Right renal cortex interstitium (tissue), 3 donors: ENCODE results near the gene CFDP1. TPM values are rescaled to one million over a fixed set of nuclear protein-coding genes. Genes with fewer than 3 reads are reported as not detected.

ENCODE experiments used
- polyA plus RNA-seq, 3 donors: library from polyadenylated mRNA; unstranded; fragments of 120-200 nt; gene quantifications; one replicate each; pipeline ENCODE4 v1.2.1, GENCODE V29; 2013; ENCODE audit not compliant: insufficient read length in 3 of 3

Gene CFDP1
- polyA plus RNA-seq, 3 donors: 202 to 221 (median 203) TPM

Other genes starting within 250 kb of the CFDP1 start
- not detected for gene CTRB2, start 226.3 kb downstream of the CFDP1 start, polyA plus RNA-seq
- gene CTRB1, start 214.5 kb downstream of the CFDP1 start, polyA plus RNA-seq: not detected
- 10 to 100 TPM; 37.1 to 44.2 (median 37.2) TPM for gene BCAR1, start 181.9 kb downstream of the CFDP1 start, polyA plus RNA-seq
- 10 to 100 TPM; 37.4 to 39.8 (median 39.0) TPM for gene TMEM170A, start 31.2 kb upstream of the CFDP1 start, polyA plus RNA-seq
- gene CHST6, start 61.9 kb upstream of the CFDP1 start, polyA plus RNA-seq: 1 to 10 TPM in 1 of 3 donors, under 1 TPM in 2; 0.72 to 1.1 (median 0.78) TPM
- under 1 TPM; 0.62 to 0.78 (median 0.64) TPM for gene CHST5, start 102.6 kb upstream of the CFDP1 start, polyA plus RNA-seq
- 10 to 100 TPM; 18.4 to 20.5 (median 19.4) TPM for gene TMEM231, start 122.7 kb upstream of the CFDP1 start, polyA plus RNA-seq
- 100 to 1,000 TPM; 199 to 200 (median 200) TPM for gene GABARAPL2, start 132.9 kb upstream of the CFDP1 start, polyA plus RNA-seq
- 10 to 100 TPM; 40.1 to 64.9 (median 50.0) TPM for gene ADAT1, start 189.8 kb upstream of the CFDP1 start, polyA plus RNA-seq
- gene KARS1, start 214.2 kb upstream of the CFDP1 start, polyA plus RNA-seq: 100 to 1,000 TPM; 145 to 152 (median 148) TPM
- gene TERF2IP, start 214.3 kb upstream of the CFDP1 start, polyA plus RNA-seq: 10 to 100 TPM; 89.5 to 93.4 (median 92.5) TPM
- not detected for gene CPHXL2, start 243.5 kb upstream of the CFDP1 start, polyA plus RNA-seq